ENCODE measurements around the gene CAPN15.

DNA sequence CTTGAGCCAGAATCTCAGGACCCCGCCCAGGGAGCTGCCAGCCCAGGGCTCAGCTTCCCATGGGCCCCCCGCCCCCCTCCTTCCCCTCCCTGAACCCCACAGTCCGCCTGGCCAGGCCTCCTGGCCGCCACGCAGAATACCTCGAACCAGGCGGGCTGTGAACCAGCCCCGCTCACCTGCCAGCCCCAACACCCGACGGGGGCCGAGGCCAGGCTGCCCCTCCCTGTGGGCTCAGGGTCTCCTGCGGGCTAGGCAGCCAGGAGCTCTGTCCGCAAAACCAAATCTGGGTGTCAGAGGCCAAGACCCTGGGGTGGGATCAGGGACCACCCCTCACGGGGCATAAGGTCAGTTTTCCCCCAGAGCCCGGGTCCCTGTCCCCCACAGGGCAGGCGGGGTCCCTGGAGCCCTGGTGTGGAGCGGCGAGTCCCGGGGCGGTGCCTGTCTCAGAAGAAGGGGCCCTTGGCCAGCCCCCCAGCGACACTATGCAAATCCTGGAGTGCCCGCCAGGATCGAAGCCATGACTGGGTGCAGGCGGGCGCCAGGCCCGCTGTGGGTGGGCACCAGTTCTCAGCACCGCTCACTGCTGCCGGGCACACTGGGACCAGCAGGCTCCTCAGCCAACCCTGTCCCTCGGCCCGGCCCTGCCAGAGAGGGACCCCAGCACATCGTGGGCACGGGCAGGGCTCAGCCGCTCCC is 26.2 kb downstream of the CAPN15 start:
- TF ChIP-seq, protein P1, sequence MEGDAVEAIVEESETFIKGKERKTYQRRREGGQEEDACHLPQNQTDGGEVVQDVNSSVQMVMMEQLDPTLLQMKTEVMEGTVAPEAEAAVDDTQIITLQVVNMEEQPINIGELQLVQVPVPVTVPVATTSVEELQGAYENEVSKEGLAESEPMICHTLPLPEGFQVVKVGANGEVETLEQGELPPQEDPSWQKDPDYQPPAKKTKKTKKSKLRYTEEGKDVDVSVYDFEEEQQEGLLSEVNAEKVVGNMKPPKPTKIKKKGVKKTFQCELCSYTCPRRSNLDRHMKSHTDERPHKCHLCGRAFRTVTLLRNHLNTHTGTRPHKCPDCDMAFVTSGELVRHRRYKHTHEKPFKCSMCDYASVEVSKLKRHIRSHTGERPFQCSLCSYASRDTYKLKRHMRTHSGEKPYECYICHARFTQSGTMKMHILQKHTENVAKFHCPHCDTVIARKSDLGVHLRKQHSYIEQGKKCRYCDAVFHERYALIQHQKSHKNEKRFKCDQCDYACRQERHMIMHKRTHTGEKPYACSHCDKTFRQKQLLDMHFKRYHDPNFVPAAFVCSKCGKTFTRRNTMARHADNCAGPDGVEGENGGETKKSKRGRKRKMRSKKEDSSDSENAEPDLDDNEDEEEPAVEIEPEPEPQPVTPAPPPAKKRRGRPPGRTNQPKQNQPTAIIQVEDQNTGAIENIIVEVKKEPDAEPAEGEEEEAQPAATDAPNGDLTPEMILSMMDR (conservative IDR thresholded peaks at IDR 0.05 in 1 of 2, IDR thresholded peaks at IDR 0.05 in 1 of 2; ENCODE audit: extremely low read depth in 1 of 2, insufficient read depth in 1 of 2, low read depth in 1 of 2, low read length in 2 of 2) = no peak
- TF ChIP-seq EZH2 (IDR thresholded peaks at IDR 0.05; ENCODE audit: borderline replicate concordance, low read length) = no peak
